Vagina (tissue), 2 donors: ENCODE measurements around the gene TTC28.

Experiments used
- CTCF ChIP-seq, 3 experiments: fragments of 450-650 bp in 2 of 3; fragments of 200-600 bp in 1 of 3; sonication (generic) in 1 of 3; IDR thresholded peaks; one replicate each; pipeline ENCODE4 v1.5.1; 2017 to 2019; ENCODE audit warnings: antibody characterized with exemption in 3 of 3, mild to moderate bottlenecking in 2 of 3, moderate library complexity in 2 of 3
- POLR2A ChIP-seq, 2 donors: fragments of 450-650 bp; IDR thresholded peaks; one replicate each; pipeline ENCODE4 v1.6.1; 2017; ENCODE audit warnings: antibody characterized with exemption in 2 of 2, mild to moderate bottlenecking in 2 of 2, moderate library complexity in 2 of 2
- POLR2AphosphoS5 ChIP-seq, 2 donors: sonication (generic); formaldehyde crosslinking; IDR thresholded peaks; one replicate each; pipeline ENCODE4 v1.9.0; 2017; ENCODE audit warnings: antibody characterized with exemption in 2 of 2, mild to moderate bottlenecking in 2 of 2, low read depth in 1 of 2; ENCODE audit not compliant: insufficient read depth in 1 of 2

- TF ChIP-seq POLR2AphosphoS5 (IDR thresholded peaks at IDR 0.05; ENCODE audit: insufficient read depth in 1 of 2, low read depth in 1 of 2) (no peak), POLR2A (IDR thresholded peaks at IDR 0.05) (no peak), CTCF (IDR thresholded peaks at IDR 0.05) (no peak)
Measured at GRCh38 chr22:28328756-28329155, 350.9 kb downstream of the TTC28 start.
